ENCODE results near the gene CCDC57. TPM values are rescaled to one million over a fixed set of nuclear protein-coding genes. Genes with fewer than 3 reads are reported as not detected.

The CCDC57 gene
- total and polyA plus RNA-seq, 2 of the 4 experiments (the other 2 are of a cell fraction) = 7.3 to 31.3 TPM

DNA sequence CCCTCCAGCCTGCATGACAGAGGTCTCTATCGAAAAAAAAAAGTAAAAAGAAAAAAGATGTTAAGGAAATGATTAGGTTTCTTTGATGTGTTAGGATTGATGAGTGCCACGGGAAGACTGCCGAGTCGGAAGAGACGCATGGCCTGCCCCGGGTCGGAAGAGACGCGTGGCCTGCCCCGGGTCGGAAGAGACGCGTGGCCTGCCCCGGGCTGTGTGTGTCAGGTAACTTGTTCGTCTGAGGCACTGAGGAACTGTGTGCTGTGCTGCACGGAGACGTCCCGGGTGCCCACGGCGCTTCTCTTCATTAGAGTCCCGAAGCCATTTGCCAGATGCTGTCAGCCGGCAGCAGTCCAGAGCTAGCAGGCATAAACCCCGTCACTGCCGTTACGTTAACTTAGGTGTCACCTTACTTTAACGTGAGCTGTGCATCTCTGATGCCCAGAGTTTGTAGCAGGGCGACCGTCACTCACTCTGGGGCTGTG, 74.1 kb downstream of the CCDC57 start:
- H2BK120ac ChIP-seq (ENCODE audit: low read depth, low read length) = no peak overlapping the region
- ChIA-PET POLR2A (ENCODE audit: unreplicated experiment) (no interaction called here), CTCF (no interaction called here)
- no peak overlapping the region for H3K14ac ChIP-seq (replicated peaks; ENCODE audit: low read depth, low read length)
- no peak overlapping the region for H3K27ac ChIP-seq (ENCODE audit: insufficient read depth, low read length)
- H2AK5ac ChIP-seq (ENCODE audit: low read depth, low read length) = no peak overlapping the region
- no peak overlapping the region for H4K8ac ChIP-seq (ENCODE audit: low read depth in 2 of 2, low read length in 2 of 2)
- H3K79me1 ChIP-seq (ENCODE audit: low read depth in 1 of 2, low read length in 2 of 2) = no peaks in the 10 kb centered on the region; a peak in 1 of 4 replicates
- H3K23ac ChIP-seq (ENCODE audit: low read depth, low read length) = no peak overlapping the region
- H3K9ac ChIP-seq (ENCODE audit: low read depth, low read length) = no peak overlapping the region
- H4K91ac ChIP-seq (ENCODE audit: insufficient read depth, low read depth, low read length) = no peak overlapping the region
- no peak overlapping the region for H2AFZ ChIP-seq (replicated peaks; ENCODE audit: low read length, poor library complexity)
- 0 out of 2 replicates have a peak, but pooled peaks cover 5% of the 10 kb centered on the region for H3K9me1 ChIP-seq (ENCODE audit: insufficient read depth, low read length)
- in situ Hi-C loops (cut with MboI; ENCODE audit: low sequenced_read_pairs) = no loop called here
- H3K4ac ChIP-seq (ENCODE audit: low read depth, low read length) = no peak overlapping the region
- no peak overlapping the region for H2BK15ac ChIP-seq (ENCODE audit: low read depth, low read length)
- H4K5ac ChIP-seq (ENCODE audit: low read depth, low read length) = no peak overlapping the region
- intact Hi-C loops (cut with micrococcal nuclease) = no loop called here
- no peaks in the 10 kb centered on the region for H3K9me3 ChIP-seq (ENCODE audit: control insufficient read depth, insufficient read depth, low read length)
- dilution Hi-C loops (cut with HindIII; ENCODE audit: low sequenced_read_pairs, unreplicated experiment) = no loop called here
- no peaks in the 10 kb centered on the region for H3K27me3 ChIP-seq (ENCODE audit: control insufficient read depth, insufficient read depth, low read length)
- H2BK20ac ChIP-seq (ENCODE audit: low read depth, low read length) = no peak overlapping the region
- no peaks in the 10 kb centered on the region for H4K20me1 ChIP-seq (ENCODE audit: insufficient read depth, low read length)
- H2AK9ac ChIP-seq (replicated peaks; ENCODE audit: low read depth, low read length, poor library complexity) = no peak overlapping the region
- H3K4me2 ChIP-seq (ENCODE audit: low read depth, low read length) = no peak overlapping the region
- peaks cover 1% of the 10 kb centered on the region for H3K36me3 ChIP-seq (ENCODE audit: control insufficient read depth, insufficient read depth, low read length)
- no peak for DNase-seq
- no peak overlapping the region for H2BK5ac ChIP-seq (ENCODE audit: low read depth, low read length, poor library complexity, severe bottlenecking)
- no peak for TF ChIP-seq MAFK (IDR thresholded peaks at IDR 0.05; ENCODE audit: low read depth, low read length)
- WGBS, 2 experiments (ENCODE audit: extremely low coverage in 2 of 2, insufficient read length in 1 of 2) = 93 to 100% methylated on average over 1 to 21 of the region's 28 CpGs
- BruUV-seq (replicated peaks) = no TSS peak
- H3K56ac ChIP-seq (ENCODE audit: extremely low read depth, insufficient read depth, low read length) = no peak overlapping the region
- no peaks in the 10 kb centered on the region; the same call in 1 of the 2 replicates for H3K4me1 ChIP-seq (ENCODE audit: control insufficient read depth, insufficient read depth, low read length)
- H3K18ac ChIP-seq (ENCODE audit: low read depth, low read length) = no peak overlapping the region
- H3K4me3 ChIP-seq (ENCODE audit: insufficient read depth, low read depth, low read length) = no peak overlapping the region
- ATAC-seq (ENCODE audit: low read depth) = no peak

Data from IMR-90 (cell line).